ENCODE measurements around the gene CEBPZ.

The CEBPZ gene

DNA sequence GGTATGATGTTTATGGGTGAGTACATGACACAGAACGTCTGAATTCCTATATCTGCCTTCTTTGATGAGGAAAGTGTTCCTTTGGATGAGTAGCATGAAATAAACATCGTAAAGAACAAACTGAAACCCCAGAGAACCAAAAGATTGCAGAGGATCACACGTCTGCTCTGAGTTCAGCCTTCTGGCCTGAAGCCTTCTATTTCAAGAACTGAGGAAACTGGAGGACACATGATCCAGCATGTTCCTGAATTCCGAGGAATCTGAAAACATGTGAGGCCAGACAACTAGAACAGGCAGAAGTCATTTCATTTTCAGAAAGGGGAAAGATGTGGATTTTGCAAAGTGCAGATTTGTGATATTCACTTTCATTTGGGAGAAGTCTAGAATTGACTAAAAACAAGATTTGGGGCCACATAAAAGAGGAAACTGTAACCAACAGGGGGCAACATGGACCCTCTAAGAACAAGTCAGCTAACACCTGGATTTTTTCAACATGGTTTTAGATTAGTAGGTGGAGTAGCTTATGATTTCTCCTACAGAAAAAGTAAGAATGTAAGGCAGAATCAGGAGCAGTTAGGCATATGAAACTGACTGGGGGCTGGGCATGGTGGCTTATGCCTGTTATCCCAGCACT, 51.3 kb downstream of the CEBPZ start:
- DNase-seq = no peak

DNA sequence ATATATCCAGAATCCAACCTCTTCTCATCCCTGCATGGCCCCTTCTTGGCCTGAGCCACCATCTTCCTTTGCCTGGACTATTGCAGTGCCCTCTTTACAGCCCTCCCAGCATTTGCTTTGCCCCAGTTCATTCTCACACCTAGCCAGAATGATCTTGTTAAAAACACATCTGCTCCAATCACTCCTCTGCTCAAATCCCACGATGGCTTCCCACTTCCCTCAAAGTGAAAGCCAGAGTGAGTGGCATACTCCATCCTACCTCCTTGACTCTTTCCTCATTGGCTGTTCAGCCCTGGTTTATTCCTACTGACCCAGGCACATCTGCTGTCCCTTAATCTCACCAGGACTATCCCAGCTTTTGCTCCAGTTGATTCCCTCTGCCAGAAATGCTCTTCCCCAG, 57.7 kb downstream of the CEBPZ start:
- no peak for DNase-seq

DNA sequence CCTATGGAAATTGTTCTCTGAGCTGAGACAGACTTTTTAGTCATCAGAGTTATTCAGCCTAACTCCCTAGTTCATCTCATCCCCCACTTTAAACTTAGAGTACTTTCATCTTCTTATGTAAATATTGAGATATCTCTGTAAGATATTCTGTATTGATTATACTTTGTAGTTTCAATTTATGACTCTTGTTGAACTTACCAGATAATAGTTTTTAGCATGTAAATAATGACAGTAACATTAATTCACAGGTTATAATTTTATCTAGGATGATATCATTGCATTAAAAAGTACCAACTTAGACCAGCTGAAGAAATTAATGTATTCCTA, 59.8 kb downstream of the CEBPZ start:
- no peak for DNase-seq

DNA sequence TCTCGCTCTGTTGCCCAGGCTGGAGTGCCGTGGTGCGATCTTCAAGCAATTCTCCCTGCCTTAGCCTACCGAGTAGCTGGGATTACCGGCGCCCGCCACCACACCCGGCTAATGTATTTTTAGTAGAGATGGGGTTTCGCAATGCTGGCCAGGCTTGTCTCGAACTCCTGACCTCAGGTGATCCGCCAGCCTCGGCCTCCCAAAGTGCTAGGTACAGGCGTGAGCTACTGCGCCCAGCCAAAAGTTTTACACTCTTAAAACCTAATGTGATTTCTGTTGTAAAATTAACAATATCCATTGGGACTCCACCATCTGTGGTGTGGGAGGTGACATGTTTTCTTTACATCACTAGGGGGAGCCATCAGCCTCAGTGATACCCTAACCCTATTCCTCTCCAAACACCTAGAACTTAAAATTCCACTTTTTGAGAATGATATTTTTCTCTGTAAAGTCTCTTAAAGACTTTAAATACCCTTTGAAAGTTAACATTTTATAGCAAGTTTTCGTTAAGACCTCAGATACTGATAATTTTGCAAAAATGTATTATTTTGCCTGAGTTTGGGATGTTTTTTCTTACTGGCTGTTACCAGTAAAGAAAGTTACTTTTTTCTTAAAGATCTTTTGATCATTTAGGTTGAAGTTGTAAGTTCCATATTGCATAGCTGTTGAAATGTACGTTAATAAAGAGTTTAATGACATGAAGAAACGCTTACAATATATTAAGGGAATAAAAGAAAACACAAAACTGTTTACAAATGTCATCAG, 63.0 kb downstream of the CEBPZ start:
- no peak for DNase-seq

DNA sequence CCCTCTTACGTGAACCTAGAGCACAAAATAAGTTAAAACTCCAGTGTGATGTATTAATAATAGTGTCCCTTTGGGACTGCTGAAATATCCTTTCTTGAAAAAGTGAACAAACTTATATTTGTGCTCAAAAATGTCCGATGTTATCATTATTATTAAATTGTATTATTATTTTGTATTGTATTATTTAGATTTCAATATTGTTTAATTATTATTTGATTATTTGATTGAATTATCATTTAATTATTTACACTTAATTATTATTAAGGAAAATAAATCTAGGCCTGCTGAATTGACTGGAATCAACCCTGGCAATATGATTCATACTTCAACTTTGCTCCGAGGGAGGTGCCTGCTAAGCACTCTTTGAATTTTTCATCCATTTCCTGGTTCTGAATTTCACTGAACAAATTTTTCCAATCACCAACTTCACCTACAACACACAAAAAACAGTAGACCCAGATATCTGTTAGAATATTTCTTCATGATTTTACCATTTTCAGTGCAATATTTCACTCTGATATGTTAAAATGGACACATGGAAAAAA, 63.7 kb downstream of the CEBPZ start:
- no peak for DNase-seq

DNA sequence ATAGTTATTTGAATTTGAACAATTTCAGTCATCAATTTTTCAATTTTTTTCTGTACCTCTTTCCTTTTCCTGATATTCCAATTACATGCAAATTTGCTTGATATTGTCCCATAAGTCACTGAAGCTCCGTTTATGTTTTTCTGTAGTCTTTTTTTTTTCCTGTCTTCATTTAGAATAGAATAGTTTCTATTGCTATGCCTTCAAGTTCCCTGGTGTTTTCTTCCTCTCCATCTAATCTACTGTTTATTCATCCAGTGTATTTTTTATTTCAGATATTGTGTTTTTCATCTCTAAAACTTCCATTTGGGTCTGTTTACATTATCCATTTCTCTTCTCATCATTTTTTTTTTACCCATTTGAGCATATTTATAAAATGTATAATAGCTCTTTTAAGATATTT, 66.6 kb downstream of the CEBPZ start:
- no peak for DNase-seq

DNA sequence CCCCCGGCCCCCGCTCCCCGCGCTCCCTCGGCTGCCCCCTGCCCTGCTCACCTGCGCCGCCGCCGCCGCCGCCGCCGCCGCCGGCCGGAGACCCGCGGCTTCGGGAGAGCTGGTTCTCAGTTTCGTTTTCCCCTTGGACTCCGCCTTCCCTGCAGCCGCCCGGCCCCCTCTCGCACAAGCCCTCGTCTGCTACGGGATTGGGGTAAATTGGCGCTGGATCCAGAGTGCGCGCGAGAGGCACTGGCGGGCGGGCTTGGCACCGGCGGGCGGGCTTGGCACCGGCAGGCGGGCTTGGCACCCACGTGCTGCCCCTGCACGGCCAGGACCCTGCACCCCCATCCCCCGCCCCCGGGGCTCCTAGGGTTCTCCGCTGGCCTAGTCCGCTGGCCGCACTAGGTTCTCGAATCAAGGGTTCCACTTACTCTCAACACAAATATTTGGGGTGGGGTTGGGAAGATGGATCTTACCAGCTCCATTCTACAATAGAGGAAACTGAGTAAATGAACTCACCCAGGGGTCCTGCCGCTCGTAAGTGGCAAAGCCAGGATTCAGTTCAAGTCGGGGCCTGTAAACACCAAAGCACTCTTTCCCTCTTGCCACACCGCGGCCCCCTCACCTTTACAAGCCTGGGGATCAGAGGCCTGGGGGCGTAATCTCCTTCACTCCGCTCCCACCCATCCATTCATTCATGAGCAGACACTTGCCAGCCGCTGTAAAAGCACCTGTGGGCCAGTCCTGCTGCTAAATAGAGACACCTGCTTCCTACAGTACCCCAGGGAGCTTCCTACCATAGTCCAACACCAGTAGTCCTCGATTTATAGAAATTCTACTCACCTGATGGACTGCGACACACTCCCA, 74.3 kb downstream of the CEBPZ start, which contains the start of gene EIF2AK2:
TSS of gene EIF2AK2 (minus strand) at position 124 of the 858 bp plus-strand sequence. CDS start 9,174 bp downstream, outside the sequence.
- DNase-seq = peak; percentile 74

DNA sequence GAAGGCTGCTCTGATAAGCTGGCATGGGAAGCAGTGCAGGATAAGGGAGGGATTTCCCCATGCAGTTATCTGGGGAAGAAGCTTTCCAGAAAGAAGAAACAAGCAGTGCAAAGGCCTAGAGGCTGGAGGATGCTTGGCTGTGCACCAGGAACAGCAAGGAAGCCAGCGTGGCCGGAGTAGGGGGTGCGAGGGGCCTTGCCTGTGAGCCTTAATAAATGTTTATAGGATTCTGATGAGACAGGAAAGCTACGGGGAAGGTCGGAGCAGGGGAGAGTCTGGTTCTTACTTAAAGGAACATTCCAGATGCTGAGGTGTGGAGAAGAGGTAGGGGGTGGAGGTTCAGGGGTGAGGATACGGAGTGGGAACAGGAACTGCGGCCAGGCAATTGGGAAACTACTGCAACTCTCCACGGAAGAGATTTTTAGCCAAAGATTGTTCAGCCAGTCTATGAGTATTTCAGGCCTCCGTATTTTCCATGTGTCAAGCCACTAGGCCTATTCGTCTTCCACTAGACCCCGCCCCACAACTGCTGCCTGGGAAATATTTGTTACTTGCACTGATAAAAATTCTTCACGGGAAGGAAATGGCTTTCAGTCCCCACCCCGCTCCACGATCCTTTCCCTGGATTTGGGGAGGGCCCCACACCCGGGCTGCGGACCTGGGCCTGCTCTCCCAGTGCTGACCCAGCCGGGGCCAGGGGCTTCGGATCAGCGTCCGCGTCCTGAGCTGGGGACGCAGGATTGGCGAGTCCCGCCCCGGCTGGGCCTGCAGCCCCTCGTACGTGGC, 75.1 kb downstream of the CEBPZ start:
- DNase-seq = no peak

DNA sequence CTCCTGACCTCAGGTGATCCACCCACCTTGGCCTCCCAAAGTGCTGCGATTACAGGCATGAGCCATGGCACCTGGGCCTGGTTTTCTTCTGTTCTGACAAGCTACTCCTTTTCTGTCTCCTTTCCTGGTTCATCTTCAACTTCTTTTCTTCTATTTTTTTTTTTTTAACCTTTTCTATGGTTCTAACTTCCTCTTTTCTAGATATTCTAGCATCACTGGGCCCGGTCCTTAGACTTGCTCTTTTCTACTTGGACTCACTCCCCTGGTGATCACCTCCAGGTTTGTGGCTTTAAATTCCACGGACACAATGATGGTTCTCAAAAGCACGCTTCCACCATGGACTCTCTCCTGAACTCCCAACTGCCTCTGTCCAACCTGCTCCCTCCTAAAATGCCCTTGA, 76.6 kb downstream of the CEBPZ start:
- no peak for DNase-seq

DNA sequence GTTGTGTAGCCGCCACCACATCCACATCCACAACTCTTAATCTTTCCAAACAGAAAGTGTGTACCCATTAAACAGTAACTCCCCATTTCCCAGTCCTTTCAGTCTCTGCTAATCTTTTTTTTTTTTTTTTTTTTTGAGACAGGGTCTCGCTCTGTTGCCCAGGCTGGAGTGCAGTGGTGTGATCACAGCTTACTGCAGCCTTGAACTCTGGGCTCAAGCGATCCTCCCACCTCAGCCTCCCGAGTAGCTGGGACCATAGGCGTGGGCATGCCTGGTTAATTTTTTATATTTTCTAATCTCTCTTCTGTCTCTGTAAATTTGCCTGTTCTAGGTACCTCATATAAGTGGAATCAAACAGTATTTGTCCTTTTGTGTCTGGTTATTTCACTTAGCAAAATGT, 78.2 kb downstream of the CEBPZ start:
- DNase-seq = no peak

Data from activated gamma-delta T cell (primary cell).